ENCODE measurements around the gene MYH11.
"Not testable (repeated sequence)": the region's sequence is repeated elsewhere in the genome, so short reads cannot be mapped to it uniquely, and the experiment has no call there.

Gene MYH11

DNA sequence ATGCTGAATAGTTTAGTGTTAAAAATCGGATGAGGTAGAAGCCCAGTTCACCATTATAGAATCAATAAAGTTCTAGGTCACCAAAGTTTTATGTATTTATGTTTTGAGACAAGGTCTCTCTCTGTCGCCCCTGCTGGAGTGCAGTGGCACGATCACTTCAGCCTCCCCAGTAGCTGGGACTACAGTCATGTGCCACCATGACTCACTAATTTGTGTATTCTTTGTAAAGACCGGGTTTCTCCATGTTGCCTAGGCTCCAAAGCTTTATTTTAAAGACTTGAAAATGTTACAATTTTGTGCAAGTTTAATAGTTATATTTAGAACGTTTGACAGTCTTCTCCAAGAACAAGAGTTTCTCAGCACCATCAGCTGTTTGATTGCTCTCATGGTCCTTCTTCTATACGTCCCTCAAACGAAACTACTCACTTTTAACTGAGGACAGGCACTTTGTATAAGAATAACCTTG is 174.7 kb downstream of the MYH11 start:
- no peaks in the 10 kb centered on the region for H3K9me3 ChIP-seq (ENCODE audit: severe bottlenecking)
- no peak overlapping the region for H3K27ac ChIP-seq (ENCODE audit: poor library complexity, severe bottlenecking)
- no peaks in the 10 kb centered on the region for H3K27me3 ChIP-seq (ENCODE audit: insufficient read depth, poor library complexity, severe bottlenecking)
- peak; percentile 92 for ATAC-seq (ENCODE audit: low read depth)
- H3K4me3 ChIP-seq (ENCODE audit: severe bottlenecking): no peak overlapping the region
- peaks cover 95% of the 10 kb centered on the region for H3K36me3 ChIP-seq (ENCODE audit: low read depth)
- TF ChIP-seq, protein P1, sequence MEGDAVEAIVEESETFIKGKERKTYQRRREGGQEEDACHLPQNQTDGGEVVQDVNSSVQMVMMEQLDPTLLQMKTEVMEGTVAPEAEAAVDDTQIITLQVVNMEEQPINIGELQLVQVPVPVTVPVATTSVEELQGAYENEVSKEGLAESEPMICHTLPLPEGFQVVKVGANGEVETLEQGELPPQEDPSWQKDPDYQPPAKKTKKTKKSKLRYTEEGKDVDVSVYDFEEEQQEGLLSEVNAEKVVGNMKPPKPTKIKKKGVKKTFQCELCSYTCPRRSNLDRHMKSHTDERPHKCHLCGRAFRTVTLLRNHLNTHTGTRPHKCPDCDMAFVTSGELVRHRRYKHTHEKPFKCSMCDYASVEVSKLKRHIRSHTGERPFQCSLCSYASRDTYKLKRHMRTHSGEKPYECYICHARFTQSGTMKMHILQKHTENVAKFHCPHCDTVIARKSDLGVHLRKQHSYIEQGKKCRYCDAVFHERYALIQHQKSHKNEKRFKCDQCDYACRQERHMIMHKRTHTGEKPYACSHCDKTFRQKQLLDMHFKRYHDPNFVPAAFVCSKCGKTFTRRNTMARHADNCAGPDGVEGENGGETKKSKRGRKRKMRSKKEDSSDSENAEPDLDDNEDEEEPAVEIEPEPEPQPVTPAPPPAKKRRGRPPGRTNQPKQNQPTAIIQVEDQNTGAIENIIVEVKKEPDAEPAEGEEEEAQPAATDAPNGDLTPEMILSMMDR (IDR thresholded peaks at IDR 0.05; ENCODE audit: poor library complexity, severe bottlenecking): peak; percentile 76
- peaks cover 9% of the 10 kb centered on the region for H3K4me1 ChIP-seq (ENCODE audit: insufficient read depth, poor library complexity, severe bottlenecking)
- no peak for DNase-seq (ENCODE audit: low spot score)

DNA sequence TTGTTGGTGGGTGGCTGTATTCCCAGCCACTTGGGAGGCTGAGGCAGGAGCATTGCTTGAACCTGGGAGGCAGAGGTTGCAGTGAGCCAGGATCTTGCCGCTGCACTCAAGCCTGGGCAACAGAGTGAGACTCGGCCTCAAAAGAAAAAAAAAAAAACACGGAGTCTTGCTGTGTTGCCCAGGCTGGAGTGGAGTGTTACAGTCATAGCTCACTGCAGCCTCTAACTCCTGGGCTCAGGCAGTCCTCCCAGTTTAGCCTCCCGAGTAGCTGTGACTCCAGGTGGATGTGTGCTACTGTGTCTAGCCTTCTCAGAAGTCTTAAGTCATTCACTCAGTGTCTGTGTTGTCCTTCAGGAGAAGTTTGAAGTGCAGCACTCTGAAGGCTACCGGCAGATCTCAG is 179.4 kb downstream of the MYH11 start:
- Histone ChIP-seq H3K36me3 (ENCODE audit: low read depth) (peaks cover 85% of the 10 kb centered on the region), H3K27ac (ENCODE audit: poor library complexity, severe bottlenecking) (no peak overlapping the region), H3K4me1 (ENCODE audit: insufficient read depth, poor library complexity, severe bottlenecking) (peaks cover 20% of the 10 kb centered on the region), H3K9me3 (ENCODE audit: severe bottlenecking) (no peaks in the 10 kb centered on the region), H3K4me3 (ENCODE audit: severe bottlenecking) (no peak overlapping the region), H3K27me3 (ENCODE audit: insufficient read depth, poor library complexity, severe bottlenecking) (no peaks in the 10 kb centered on the region)
- TF ChIP-seq, protein P1 (IDR thresholded peaks at IDR 0.05; ENCODE audit: poor library complexity, severe bottlenecking): no peak
- DNase-seq (ENCODE audit: low spot score) (no peak), ATAC-seq (ENCODE audit: low read depth) (no peak)

- TF ChIP-seq, protein P1 (IDR thresholded peaks at IDR 0.05; ENCODE audit: poor library complexity, severe bottlenecking): no peak
- DNase-seq (ENCODE audit: low spot score) (no peak), ATAC-seq (ENCODE audit: low read depth) (no peak)
- Histone ChIP-seq H3K27me3 (ENCODE audit: insufficient read depth, poor library complexity, severe bottlenecking) (no peaks in the 10 kb centered on the region), H3K27ac (ENCODE audit: poor library complexity, severe bottlenecking) (no peak overlapping the region), H3K9me3 (ENCODE audit: severe bottlenecking) (no peaks in the 10 kb centered on the region), H3K4me3 (ENCODE audit: severe bottlenecking) (no peak overlapping the region), H3K4me1 (ENCODE audit: insufficient read depth, poor library complexity, severe bottlenecking) (peaks cover 20% of the 10 kb centered on the region), H3K36me3 (ENCODE audit: low read depth) (peaks cover 85% of the 10 kb centered on the region)
Measured at GRCh38 chr16:15676506-15676905, 180.3 kb downstream of the MYH11 start.

DNA sequence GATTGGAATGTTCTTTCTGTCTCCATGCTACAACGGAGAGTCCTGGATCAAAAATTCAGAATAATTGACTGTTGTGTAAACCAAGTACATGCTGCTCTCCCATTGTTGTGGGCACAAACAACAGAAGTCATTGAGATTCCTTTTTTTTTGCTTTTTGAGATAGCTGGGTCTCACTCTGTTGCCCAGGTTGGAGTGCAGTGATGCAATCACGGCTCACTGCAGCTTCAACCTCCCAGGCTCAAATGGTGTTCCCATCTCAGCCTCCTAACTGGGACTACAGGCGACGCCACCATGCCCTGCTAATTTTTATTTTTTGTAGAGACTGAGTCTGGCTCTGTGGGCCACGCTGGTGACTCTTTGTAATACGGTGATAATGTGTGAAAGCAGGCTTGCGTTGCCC is 182.3 kb downstream of the MYH11 start:
- H3K4me3 ChIP-seq (ENCODE audit: severe bottlenecking): no peak overlapping the region
- TF ChIP-seq, protein P1 (IDR thresholded peaks at IDR 0.05; ENCODE audit: poor library complexity, severe bottlenecking): no peak
- H3K36me3 ChIP-seq (ENCODE audit: low read depth): peaks cover 88% of the 10 kb centered on the region
- DNase-seq (ENCODE audit: low spot score) (no peak), ATAC-seq (ENCODE audit: low read depth) (no peak)
- H3K4me1 ChIP-seq (ENCODE audit: insufficient read depth, poor library complexity, severe bottlenecking): peaks cover 28% of the 10 kb centered on the region
- no peaks in the 10 kb centered on the region for H3K27me3 ChIP-seq (ENCODE audit: insufficient read depth, poor library complexity, severe bottlenecking)
- H3K9me3 ChIP-seq (ENCODE audit: severe bottlenecking): no peaks in the 10 kb centered on the region
- no peak overlapping the region for H3K27ac ChIP-seq (ENCODE audit: poor library complexity, severe bottlenecking)

- DNase-seq (ENCODE audit: low spot score) (peak; percentile 94), ATAC-seq (ENCODE audit: low read depth) (peak; percentile 99)
- TF ChIP-seq, protein P1 (IDR thresholded peaks at IDR 0.05; ENCODE audit: poor library complexity, severe bottlenecking): no peak
- Histone ChIP-seq H3K27ac (ENCODE audit: poor library complexity, severe bottlenecking) (peak overlapping the region; percentile 92), H3K9me3 (ENCODE audit: severe bottlenecking) (no peaks in the 10 kb centered on the region), H3K4me3 (ENCODE audit: severe bottlenecking) (no peak overlapping the region), H3K4me1 (ENCODE audit: insufficient read depth, poor library complexity, severe bottlenecking) (peaks cover 31% of the 10 kb centered on the region), H3K36me3 (ENCODE audit: low read depth) (peaks cover 88% of the 10 kb centered on the region), H3K27me3 (ENCODE audit: insufficient read depth, poor library complexity, severe bottlenecking) (no peaks in the 10 kb centered on the region)
Measured at GRCh38 chr16:15672514-15673167, 184.2 kb downstream of the MYH11 start.

DNA sequence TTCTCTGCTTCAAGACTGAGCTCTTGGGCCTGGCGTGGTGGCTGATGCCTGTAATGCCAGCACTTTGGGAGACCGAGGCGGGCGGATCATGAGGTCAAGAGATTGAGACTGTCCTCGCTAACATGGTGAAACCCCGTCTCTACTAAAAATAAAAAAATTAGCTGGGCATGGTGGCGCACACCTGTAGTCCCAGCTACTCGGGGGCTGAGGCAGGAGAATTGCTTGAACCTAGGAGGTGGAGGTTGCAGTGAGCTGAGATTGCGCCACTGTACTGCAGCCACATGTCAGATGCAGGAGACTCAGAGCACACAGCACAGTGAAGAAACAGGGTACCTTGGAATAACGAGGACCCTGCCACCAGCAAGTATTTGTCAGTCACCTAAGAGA is 184.7 kb downstream of the MYH11 start:
- not testable (repeated sequence) for DNase-seq (ENCODE audit: low spot score); H3K9me3 ChIP-seq (ENCODE audit: severe bottlenecking); H3K4me3 ChIP-seq (ENCODE audit: severe bottlenecking); H3K27me3 ChIP-seq (ENCODE audit: insufficient read depth, poor library complexity, severe bottlenecking)
- H3K36me3 ChIP-seq (ENCODE audit: low read depth): peaks cover 86% of the 10 kb centered on the region
- ATAC-seq (ENCODE audit: low read depth): peak; percentile 2; the same call in 1 of the 3 replicates
- H3K27ac ChIP-seq (ENCODE audit: poor library complexity, severe bottlenecking): peak overlapping the region; percentile 92
- H3K4me1 ChIP-seq (ENCODE audit: insufficient read depth, poor library complexity, severe bottlenecking): peaks cover 31% of the 10 kb centered on the region

All from RWPE2 (cell line).